NT2/D1 (cell line): ENCODE results near the gene TTLL8.
"Not testable (repeated sequence)": the region's sequence is repeated elsewhere in the genome, so short reads cannot be mapped to it uniquely, and the experiment has no call there.

Experiments
- DNase-seq: peaks from one replicate; pipeline ENCODE4 v3.0.0-alpha.2; 2011; ENCODE audit warnings: low read depth, low spot score
- H3K27me3 ChIP-seq: 2 replicates; pipeline ENCODE4 v1.6.0; 2011; ENCODE audit warnings: mild to moderate bottlenecking; ENCODE audit not compliant: insufficient read length, insufficient read depth
- H3K36me3 ChIP-seq: 2 replicates; pipeline ENCODE4 v1.6.1; 2011; ENCODE audit warnings: mild to moderate bottlenecking, low read length, mixed read lengths; ENCODE audit not compliant: insufficient read depth, insufficient read length
- H3K4me1 ChIP-seq: 2 replicates; pipeline ENCODE4 v1.5.1; 2011; ENCODE audit not compliant: insufficient read depth, insufficient read length
- H3K4me3 ChIP-seq: 2 replicates; pipeline ENCODE4 v1.5.1; 2011; ENCODE audit warnings: low read depth; ENCODE audit not compliant: insufficient read length
- H3K9ac ChIP-seq: 2 replicates; pipeline ENCODE4 v1.6.0; 2011; ENCODE audit warnings: low read depth; ENCODE audit not compliant: insufficient read length
- H3K9me3 ChIP-seq: 2 replicates; pipeline ENCODE4 v1.5.1; 2011; ENCODE audit warnings: mild to moderate bottlenecking, low read length; ENCODE audit not compliant: insufficient read depth
- SUZ12 ChIP-seq: IDR thresholded peaks from 2 replicates; pipeline ENCODE4 v1.6.1; 2011; ENCODE audit not compliant: insufficient read length, insufficient read depth; ENCODE audit errors: extremely low read depth
- YY1 ChIP-seq: IDR thresholded peaks from 2 replicates; pipeline ENCODE4 v1.6.1; 2011; ENCODE audit not compliant: insufficient read length, insufficient read depth
- ZNF274 ChIP-seq: IDR thresholded peaks from 2 replicates; pipeline ENCODE4 v1.6.1; 2011; ENCODE audit warnings: mild to moderate bottlenecking, low read depth, low read length

TTLL8 gene

GRCh38 chr22:50092342-50092741, 34.2 kb upstream of the TTLL8 start:
- Histone ChIP-seq H3K4me3 (no peak overlapping the region), H3K36me3 (no peaks in the 10 kb centered on the region), H3K4me1 (no peaks in the 10 kb centered on the region), H3K9me3 (0 out of 2 replicates have a peak, but pooled peaks cover 5% of the 10 kb centered on the region), H3K9ac (no peak overlapping the region), H3K27me3 (no peaks in the 10 kb centered on the region)
- no peak for TF ChIP-seq YY1
- no peak for TF ChIP-seq SUZ12
- no peak for TF ChIP-seq ZNF274
- no peak for DNase-seq

- no peak overlapping the region for H3K9ac ChIP-seq
- DNase-seq, result no peak
- H3K4me3 ChIP-seq, result no peak overlapping the region
- H3K36me3 ChIP-seq, result no peaks in the 10 kb centered on the region
- 0 out of 2 replicates have a peak, but pooled peaks cover 5% of the 10 kb centered on the region for H3K9me3 ChIP-seq
- no peaks in the 10 kb centered on the region for H3K27me3 ChIP-seq
- no peak for TF ChIP-seq ZNF274
- no peak for TF ChIP-seq SUZ12
- TF ChIP-seq YY1, result no peak
- no peaks in the 10 kb centered on the region for H3K4me1 ChIP-seq
These were observed 33.1 kb upstream of the TTLL8 start for GRCh38 chr22:50091092-50091768.

GRCh38 chr22:50090412-50090714, 32.3 kb upstream of the TTLL8 start:
- H3K9ac ChIP-seq, result no peak overlapping the region
- H3K4me3 ChIP-seq, result no peak overlapping the region
- no peak for DNase-seq
- H3K4me1 ChIP-seq, result no peaks in the 10 kb centered on the region
- TF ChIP-seq SUZ12 (no peak), ZNF274 (no peak), YY1 (no peak)
- H3K9me3 ChIP-seq, result 0 out of 2 replicates have a peak, but pooled peaks cover 5% of the 10 kb centered on the region
- no peaks in the 10 kb centered on the region for H3K36me3 ChIP-seq
- H3K27me3 ChIP-seq, result no peaks in the 10 kb centered on the region

- TF ChIP-seq ZNF274 (no peak), SUZ12 (no peak), YY1 (no peak)
- no peak for DNase-seq
These were observed 31.7 kb upstream of the TTLL8 start, which contains the start of gene MOV10L1 for GRCh38 chr22:50089682-50090411. Gene MOV10L1 (plus strand): TSS chr22:50090006. CDS start chr22:50090089, 83 bp downstream.

DNA sequence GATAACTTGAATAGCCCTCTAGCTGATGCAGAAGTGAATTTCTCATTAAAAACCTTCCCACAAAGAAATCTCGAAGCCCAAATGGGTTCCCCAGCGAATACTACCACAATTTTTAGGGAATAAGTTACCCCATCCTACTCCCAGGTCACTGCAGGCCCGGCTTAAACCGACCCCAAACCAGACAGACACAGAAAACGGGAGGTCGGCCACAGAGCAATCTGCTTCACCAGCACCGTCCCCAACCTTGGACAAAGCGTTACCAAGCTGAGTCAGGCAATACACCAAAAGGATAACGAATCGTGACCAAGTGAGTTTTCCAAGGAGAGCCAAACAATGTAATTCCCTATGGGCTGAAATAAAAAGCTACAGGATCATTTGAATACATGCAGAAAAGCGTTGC, 31.1 kb upstream of the TTLL8 start:
- H3K36me3 ChIP-seq, result no peaks in the 10 kb centered on the region
- H3K9me3 ChIP-seq, result 0 out of 2 replicates have a peak, but pooled peaks cover 5% of the 10 kb centered on the region
- H3K4me1 ChIP-seq, result peaks cover 4% of the 10 kb centered on the region
- DNase-seq, result no peak
- H3K4me3 ChIP-seq, result no peak overlapping the region
- TF ChIP-seq SUZ12, result no peak
- TF ChIP-seq YY1, result no peak
- TF ChIP-seq ZNF274, result no peak
- no peak overlapping the region for H3K9ac ChIP-seq
- no peaks in the 10 kb centered on the region for H3K27me3 ChIP-seq

More at GRCh38 chr22:50089682-50090411, 31.7 kb upstream of the TTLL8 start, which contains the start of gene MOV10L1:
- Histone ChIP-seq H3K4me1 (no peaks in the 10 kb centered on the region), H3K36me3 (no peaks in the 10 kb centered on the region), H3K27me3 (no peaks in the 10 kb centered on the region), H3K9me3 (0 out of 2 replicates have a peak, but pooled peaks cover 5% of the 10 kb centered on the region), H3K9ac (no peak within 1 kb of the TSS), H3K4me3 (no peak within 1 kb of the TSS)

DNA sequence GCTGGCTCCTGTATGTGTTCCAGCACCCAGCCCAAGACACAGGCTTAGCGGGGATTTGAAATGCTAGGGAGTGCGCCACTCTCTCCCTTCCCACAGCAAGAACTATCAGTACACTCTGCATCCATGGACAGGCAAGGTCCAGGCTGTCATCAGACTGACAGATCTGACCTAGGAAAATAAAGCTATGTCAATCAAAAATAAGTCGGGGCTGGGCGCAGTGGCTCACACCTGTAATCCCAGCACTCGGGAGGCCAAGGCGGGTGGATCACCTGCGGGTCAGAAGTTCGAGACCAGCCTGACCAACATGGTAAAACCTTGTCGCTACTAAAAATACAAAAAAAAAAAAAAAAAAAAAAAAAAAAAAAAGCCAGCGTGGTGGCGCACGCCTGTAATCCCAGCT, 30.0 kb upstream of the TTLL8 start:
- no peak for TF ChIP-seq SUZ12
- no peak for TF ChIP-seq YY1
- TF ChIP-seq ZNF274, result no peak
- Histone ChIP-seq H3K36me3 (no peaks in the 10 kb centered on the region), H3K4me1 (peaks cover 9% of the 10 kb centered on the region), H3K9ac (no peak overlapping the region), H3K27me3 (no peaks in the 10 kb centered on the region), H3K4me3 (no peak overlapping the region), H3K9me3 (0 out of 2 replicates have a peak, but pooled peaks cover 5% of the 10 kb centered on the region)
- DNase-seq, result no peak

GRCh38 chr22:50087646-50088045, 29.5 kb upstream of the TTLL8 start:
- TF ChIP-seq YY1 (no peak), SUZ12 (no peak), ZNF274 (no peak)
- Histone ChIP-seq H3K9ac (no peak overlapping the region), H3K36me3 (no peaks in the 10 kb centered on the region), H3K4me3 (no peak overlapping the region), H3K4me1 (peaks cover 12% of the 10 kb centered on the region), H3K27me3 (no peaks in the 10 kb centered on the region), H3K9me3 (0 out of 2 replicates have a peak, but pooled peaks cover 5% of the 10 kb centered on the region)
- DNase-seq, result no peak

DNA sequence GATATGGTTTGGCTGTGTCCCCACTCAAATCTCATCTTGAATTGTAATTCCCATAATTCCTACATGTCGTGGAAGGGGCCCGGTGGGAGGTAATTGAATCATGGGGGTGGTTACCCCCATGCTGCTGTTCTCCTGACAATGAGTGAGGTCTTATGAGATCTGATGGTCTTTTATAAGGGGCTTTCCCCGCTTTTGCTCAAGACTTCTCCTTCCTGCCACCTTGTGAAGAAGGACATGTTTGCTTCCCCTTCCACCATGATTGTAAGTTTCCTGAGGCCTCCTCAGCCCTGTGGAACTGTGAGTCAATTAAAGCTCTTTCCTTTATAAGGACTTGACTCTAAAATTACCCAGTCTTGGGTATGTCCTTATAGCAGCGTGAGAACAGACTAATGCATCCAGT, 28.9 kb upstream of the TTLL8 start:
- H3K36me3 ChIP-seq, H3K9me3 ChIP-seq, H3K27me3 ChIP-seq, DNase-seq, H3K9ac ChIP-seq, H3K4me3 ChIP-seq: not testable (repeated sequence)
- H3K4me1 ChIP-seq, result peaks cover 12% of the 10 kb centered on the region
